GM18520 (cell line): Measurements from ENCODE around the gene RCSD1.
A peak's percentile ranks its signal among the peaks of the same experiment; 100 is the strongest.
"Not testable (repeated sequence)": the region's sequence is repeated elsewhere in the genome, so short reads cannot be mapped to it uniquely, and the experiment has no call there.

Experiments
- ATAC-seq: cut with Tn5 transposase; IDR thresholded peaks from one replicate; pipeline ENCODE4 v1.9.1; 2021; ENCODE audit not compliant: unreplicated experiment

RCSD1 gene

GRCh38 chr1:167710836-167711235 lies 80.8 kb downstream of the RCSD1 start:
- ATAC-seq = no peak

GRCh38 chr1:167711797-167712196 lies 81.8 kb downstream of the RCSD1 start:
- ATAC-seq = no peak

GRCh38 chr1:167713330-167714081 lies 83.5 kb downstream of the RCSD1 start:
- no peak for ATAC-seq

- peak; percentile 38 for ATAC-seq
These were observed 84.0 kb downstream of the RCSD1 start for GRCh38 chr1:167714098-167714438.

- peak; percentile 43 for ATAC-seq
These were observed 84.6 kb downstream of the RCSD1 start for GRCh38 chr1:167714439-167715156.

GRCh38 chr1:167715157-167715999 lies 85.3 kb downstream of the RCSD1 start:
- ATAC-seq = peak; percentile 35

GRCh38 chr1:167716000-167716271 lies 85.9 kb downstream of the RCSD1 start:
- ATAC-seq = no peak

- ATAC-seq = no peak
These were observed 87.3 kb downstream of the RCSD1 start for GRCh38 chr1:167717351-167717750.

- no peak for ATAC-seq
These were observed 89.1 kb downstream of the RCSD1 start for GRCh38 chr1:167718914-167719691.

GRCh38 chr1:167719715-167720421 lies 89.8 kb downstream of the RCSD1 start:
- ATAC-seq = not testable (repeated sequence)

GRCh38 chr1:167720965-167721616 lies 91.1 kb downstream of the RCSD1 start:
- ATAC-seq = no peak

GRCh38 chr1:167721617-167722151 lies 91.7 kb downstream of the RCSD1 start, which contains the start of gene MPZL1:
Gene MPZL1, plus strand, starts transcription at chr1:167721982. Its CDS starts 170 bp downstream, at chr1:167722152.
- peak; percentile 89 for ATAC-seq

GRCh38 chr1:167722152-167722869 lies 92.3 kb downstream of the RCSD1 start:
- ATAC-seq = peak; percentile 11

- ATAC-seq = no peak
These were observed 92.8 kb downstream of the RCSD1 start for GRCh38 chr1:167722870-167723251.

GRCh38 chr1:167723707-167724323 lies 93.8 kb downstream of the RCSD1 start:
- no peak for ATAC-seq

- ATAC-seq = no peak
These were observed 96.0 kb downstream of the RCSD1 start for GRCh38 chr1:167726008-167726407.

- no peak for ATAC-seq
These were observed 98.9 kb downstream of the RCSD1 start for GRCh38 chr1:167728818-167729410.

GRCh38 chr1:167734227-167734626 lies 104.2 kb downstream of the RCSD1 start:
- no peak for ATAC-seq
